Stimulated activated naive CD8-positive, alpha-beta T cell treated with anti-CD3 and anti-CD28 coated beads, Interleukin-15, Interleukin-2, amounts not matched to agents 100 ng/mL and 50 ng/mL, for 24 hours (primary cell): ENCODE data around the gene SECISBP2L.
"Not testable (repeated sequence)": the region's sequence is repeated elsewhere in the genome, so short reads cannot be mapped to it uniquely, and the experiment has no call there.

Experiments
- H3K27ac Mint-ChIP-seq: one replicate; pipeline ENCODE4 v1.8.0; 2021; ENCODE audit warnings: mild to moderate bottlenecking, mixed read lengths
- H3K27me3 Mint-ChIP-seq: one replicate; pipeline ENCODE4 v1.8.0; 2021; ENCODE audit warnings: mixed read lengths
- H3K36me3 Mint-ChIP-seq: one replicate; pipeline ENCODE4 v1.8.0; 2021; ENCODE audit warnings: low read depth, mixed read lengths
- H3K4me1 Mint-ChIP-seq: one replicate; pipeline ENCODE4 v1.8.0; 2021; ENCODE audit warnings: low read depth, mixed read lengths
- H3K4me3 Mint-ChIP-seq: one replicate; pipeline ENCODE4 v1.8.0; 2021; ENCODE audit warnings: mild to moderate bottlenecking, mixed read lengths
- H3K9me3 Mint-ChIP-seq: one replicate; pipeline ENCODE4 v1.8.0; 2021; ENCODE audit warnings: mixed read lengths

The SECISBP2L gene

GRCh38 chr15:49046220-49047102, at the start of gene SECISBP2L:
SECISBP2L (minus strand) TSS chr15:49046446; CDS start chr15:49046299, 147 bp downstream.
- Mint-ChIP-seq H3K4me3 (peak within 1 kb of the TSS; percentile 94), H3K4me1 (peaks cover 31% of the 10 kb centered on the region), H3K9me3 (no peaks in the 10 kb centered on the region), H3K27ac (peak within 1 kb of the TSS; percentile 84), H3K27me3 (no peaks in the 10 kb centered on the region), H3K36me3 (peaks cover 8% of the 10 kb centered on the region)

- H3K27me3 Mint-ChIP-seq, result no peaks in the 10 kb centered on the region
- H3K27ac Mint-ChIP-seq, result no peak overlapping the region
- H3K36me3 Mint-ChIP-seq, result peaks cover 3% of the 10 kb centered on the region
- no peaks in the 10 kb centered on the region for H3K4me1 Mint-ChIP-seq
- no peak overlapping the region for H3K4me3 Mint-ChIP-seq
- no peaks in the 10 kb centered on the region for H3K9me3 Mint-ChIP-seq
Measured at GRCh38 chr15:49094923-49095322, 48.7 kb upstream of the SECISBP2L start.

- Mint-ChIP-seq H3K36me3 (peaks cover 3% of the 10 kb centered on the region), H3K27ac (no peak overlapping the region), H3K27me3 (no peaks in the 10 kb centered on the region), H3K4me1 (no peaks in the 10 kb centered on the region), H3K9me3 (no peaks in the 10 kb centered on the region), H3K4me3 (no peak overlapping the region)
Measured at GRCh38 chr15:49093252-49094105, 47.2 kb upstream of the SECISBP2L start.

GRCh38 chr15:49088996-49089395, 42.8 kb upstream of the SECISBP2L start:
- Mint-ChIP-seq H3K27ac (no peak overlapping the region), H3K27me3 (no peaks in the 10 kb centered on the region), H3K4me3 (no peak overlapping the region), H3K4me1 (no peaks in the 10 kb centered on the region), H3K9me3 (no peaks in the 10 kb centered on the region), H3K36me3 (no peaks in the 10 kb centered on the region)

GRCh38 chr15:49085696-49086459, 39.6 kb upstream of the SECISBP2L start:
- H3K36me3 Mint-ChIP-seq, result no peaks in the 10 kb centered on the region
- H3K4me1 Mint-ChIP-seq, result no peaks in the 10 kb centered on the region
- no peak overlapping the region for H3K4me3 Mint-ChIP-seq
- no peaks in the 10 kb centered on the region for H3K27me3 Mint-ChIP-seq
- H3K9me3 Mint-ChIP-seq, result no peaks in the 10 kb centered on the region
- no peak overlapping the region for H3K27ac Mint-ChIP-seq

- no peaks in the 10 kb centered on the region for H3K4me1 Mint-ChIP-seq
Measured at GRCh38 chr15:49084285-49084570, 38.0 kb upstream of the SECISBP2L start.

GRCh38 chr15:49083401-49084284, 37.4 kb upstream of the SECISBP2L start:
- H3K4me1 Mint-ChIP-seq, result no peaks in the 10 kb centered on the region
- no peak overlapping the region for H3K27ac Mint-ChIP-seq
- no peak overlapping the region for H3K4me3 Mint-ChIP-seq
- no peaks in the 10 kb centered on the region for H3K9me3 Mint-ChIP-seq
- no peaks in the 10 kb centered on the region for H3K36me3 Mint-ChIP-seq
- no peaks in the 10 kb centered on the region for H3K27me3 Mint-ChIP-seq

More at GRCh38 chr15:49084285-49084570, 38.0 kb upstream of the SECISBP2L start:
- Mint-ChIP-seq H3K27ac (no peak overlapping the region), H3K4me3 (no peak overlapping the region), H3K36me3 (no peaks in the 10 kb centered on the region), H3K9me3 (no peaks in the 10 kb centered on the region), H3K27me3 (no peaks in the 10 kb centered on the region)

- Mint-ChIP-seq H3K36me3 (no peaks in the 10 kb centered on the region), H3K27me3 (no peaks in the 10 kb centered on the region), H3K4me1 (no peaks in the 10 kb centered on the region), H3K27ac (no peak overlapping the region), H3K9me3 (no peaks in the 10 kb centered on the region), H3K4me3 (no peak overlapping the region)
Measured at GRCh38 chr15:49082960-49083359, 36.7 kb upstream of the SECISBP2L start.

GRCh38 chr15:49079340-49080039, 33.2 kb upstream of the SECISBP2L start:
- no peak overlapping the region for H3K4me3 Mint-ChIP-seq
- H3K4me1 Mint-ChIP-seq, result no peaks in the 10 kb centered on the region
- no peaks in the 10 kb centered on the region for H3K27me3 Mint-ChIP-seq
- H3K36me3 Mint-ChIP-seq, result no peaks in the 10 kb centered on the region
- H3K9me3 Mint-ChIP-seq, result no peaks in the 10 kb centered on the region
- H3K27ac Mint-ChIP-seq, result no peak overlapping the region

GRCh38 chr15:49075881-49076280, 29.6 kb upstream of the SECISBP2L start:
- Mint-ChIP-seq H3K27me3 (peaks cover 22% of the 10 kb centered on the region), H3K4me3 (no peak overlapping the region), H3K9me3 (peaks cover 4% of the 10 kb centered on the region), H3K4me1 (no peaks in the 10 kb centered on the region), H3K27ac (no peak overlapping the region), H3K36me3 (no peaks in the 10 kb centered on the region)

- not testable (repeated sequence) for H3K9me3 Mint-ChIP-seq, H3K36me3 Mint-ChIP-seq, H3K27ac Mint-ChIP-seq, H3K4me3 Mint-ChIP-seq, H3K4me1 Mint-ChIP-seq
- peaks cover 31% of the 10 kb centered on the region for H3K27me3 Mint-ChIP-seq
Measured at GRCh38 chr15:49074589-49075287, 28.5 kb upstream of the SECISBP2L start.

- peaks cover under 1% of the 10 kb centered on the region for H3K4me1 Mint-ChIP-seq
- peaks cover 20% of the 10 kb centered on the region for H3K27me3 Mint-ChIP-seq
- H3K4me3 Mint-ChIP-seq, result no peak overlapping the region
- peaks cover 2% of the 10 kb centered on the region for H3K9me3 Mint-ChIP-seq
- H3K27ac Mint-ChIP-seq, result no peak overlapping the region
- H3K36me3 Mint-ChIP-seq, result no peaks in the 10 kb centered on the region
Measured at GRCh38 chr15:49066372-49066771, 20.1 kb upstream of the SECISBP2L start.

- H3K27ac Mint-ChIP-seq, result no peak overlapping the region
- peaks cover 7% of the 10 kb centered on the region for H3K27me3 Mint-ChIP-seq
- H3K4me3 Mint-ChIP-seq, result no peak overlapping the region
- no peaks in the 10 kb centered on the region for H3K36me3 Mint-ChIP-seq
- H3K4me1 Mint-ChIP-seq, result peaks cover 8% of the 10 kb centered on the region
- H3K9me3 Mint-ChIP-seq, result no peaks in the 10 kb centered on the region
Measured at GRCh38 chr15:49064884-49065283, 18.6 kb upstream of the SECISBP2L start.
